AG04449 (cell line): Measurements from ENCODE around the gene OAS2.

Experiments used
- CTCF ChIA-PET: fragments of 350-600 bp; formaldehyde crosslinking; extraction: SDS; loops from one replicate; lab custom pipeline; 2021; ENCODE audit warnings: antibody characterized with exemption; lab: Yijun Ruan, JAX
- POLR2A ChIA-PET: fragments of 400-600, 350-600 bp; formaldehyde crosslinking; extraction: SDS; loops from one replicate; lab custom pipeline; 2020; ENCODE audit warnings: antibody characterized with exemption, inconsistent platforms; lab: Yijun Ruan, JAX
- DNase-seq: peaks from one replicate; pipeline ENCODE4 v3.0.0-alpha.2; 2010; ENCODE audit warnings: low read depth, low spot score
- H3K4me3 ChIP-seq: 2 replicates; pipeline ENCODE4 v1.5.1; 2011; ENCODE audit warnings: low read depth, mild to moderate bottlenecking, control low read depth, low read length
- CTCF ChIP-seq: IDR thresholded peaks from one replicate; pipeline ENCODE4 v1.5.1; 2011; ENCODE audit warnings: mild to moderate bottlenecking, moderate library complexity, low read length, control low read depth, inconsistent platforms; ENCODE audit not compliant: insufficient read depth; ENCODE audit errors: missing control alignments

The OAS2 gene

GRCh38 chr12:112967858-112968257, 10.5 kb upstream of the OAS2 start:
- no peak for TF ChIP-seq CTCF
- H3K4me3 ChIP-seq, result no peak overlapping the region
- ChIA-PET CTCF (no interaction called here), POLR2A (no interaction called here)
- no peak for DNase-seq

GRCh38 chr12:112969547-112970306, 8.6 kb upstream of the OAS2 start:
- ChIA-PET CTCF (interaction anchor here (1.3 kb wide), 1 partner anchor 23 kb away, joined by 4 read pairs; no protein-coding TSS in a partner anchor), POLR2A (no interaction called here)
- no peak overlapping the region for H3K4me3 ChIP-seq
- no peak for DNase-seq
- no peak for TF ChIP-seq CTCF

- CTCF ChIA-PET, result interaction anchor here (1.3 kb wide), 1 partner anchor 22 kb away, joined by 4 read pairs; no protein-coding TSS in a partner anchor
- DNase-seq, result no peak
- no peak for TF ChIP-seq CTCF
- no peak overlapping the region for H3K4me3 ChIP-seq
- POLR2A ChIA-PET, result no interaction called here
Measured at GRCh38 chr12:112970391-112970790, 7.9 kb upstream of the OAS2 start.

GRCh38 chr12:112971248-112971647, 7.1 kb upstream of the OAS2 start:
- no peak overlapping the region for H3K4me3 ChIP-seq
- ChIA-PET CTCF (no interaction called here), POLR2A (no interaction called here)
- DNase-seq, result no peak
- TF ChIP-seq CTCF, result no peak

- TF ChIP-seq CTCF, result no peak
- ChIA-PET POLR2A (no interaction called here), CTCF (no interaction called here)
- H3K4me3 ChIP-seq, result no peak overlapping the region
- no peak for DNase-seq
Measured at GRCh38 chr12:112973011-112973735, 5.1 kb upstream of the OAS2 start.

GRCh38 chr12:112973818-112974231, 4.5 kb upstream of the OAS2 start:
- no peak overlapping the region for H3K4me3 ChIP-seq
- POLR2A ChIA-PET, result no interaction called here
- no peak for DNase-seq
- CTCF ChIA-PET, result no interaction called here
- no peak for TF ChIP-seq CTCF
